ENCODE measurements around the gene ACSS1.

Gene ACSS1

GRCh38 chr20:25078662-25079061 is 20.7 kb upstream of the ACSS1 start:
- no peak for DNase-seq (ENCODE audit: low spot score)

- no peak for DNase-seq (ENCODE audit: low spot score)
Measured at GRCh38 chr20:25077610-25078169, 19.8 kb upstream of the ACSS1 start.

GRCh38 chr20:25076731-25077609 is 19.0 kb upstream of the ACSS1 start:
- DNase-seq (ENCODE audit: low spot score) = peak; percentile 14

- DNase-seq (ENCODE audit: low spot score) = no peak
Measured at GRCh38 chr20:25076201-25076600, 18.3 kb upstream of the ACSS1 start.

GRCh38 chr20:25073544-25073943 is 15.6 kb upstream of the ACSS1 start:
- no peak for DNase-seq (ENCODE audit: low spot score)

GRCh38 chr20:25072226-25072811 is 14.4 kb upstream of the ACSS1 start:
- no peak for DNase-seq (ENCODE audit: low spot score)

GRCh38 chr20:25071734-25072133 is 13.8 kb upstream of the ACSS1 start:
- DNase-seq (ENCODE audit: low spot score) = no peak

GRCh38 chr20:25070821-25071473 is 13.0 kb upstream of the ACSS1 start:
- DNase-seq (ENCODE audit: low spot score) = no peak

- DNase-seq (ENCODE audit: low spot score) = no peak
Measured at GRCh38 chr20:25067102-25067987, 9.4 kb upstream of the ACSS1 start.

GRCh38 chr20:25066386-25066785 is 8.4 kb upstream of the ACSS1 start:
- no peak for DNase-seq (ENCODE audit: low spot score)

GRCh38 chr20:25065625-25066338 is 7.8 kb upstream of the ACSS1 start:
- DNase-seq (ENCODE audit: low spot score) = peak; percentile 76

GRCh38 chr20:25065072-25065624 is 7.2 kb upstream of the ACSS1 start:
- DNase-seq (ENCODE audit: low spot score) = no peak

- no peak for DNase-seq (ENCODE audit: low spot score)
Measured at GRCh38 chr20:25064561-25065071, 6.7 kb upstream of the ACSS1 start.

- DNase-seq (ENCODE audit: low spot score) = no peak
Measured at GRCh38 chr20:25063981-25064380, 6.0 kb upstream of the ACSS1 start.

- no peak for DNase-seq (ENCODE audit: low spot score)
Measured at GRCh38 chr20:25063546-25063945, 5.6 kb upstream of the ACSS1 start.

- no peak for DNase-seq (ENCODE audit: low spot score)
Measured at GRCh38 chr20:25062841-25063240, 4.9 kb upstream of the ACSS1 start.

- DNase-seq (ENCODE audit: low spot score) = no peak
Measured at GRCh38 chr20:25061821-25062530, 4.0 kb upstream of the ACSS1 start.

- no peak for DNase-seq (ENCODE audit: low spot score)
Measured at GRCh38 chr20:25061103-25061799, 3.3 kb upstream of the ACSS1 start.

GRCh38 chr20:25059866-25060465 is 2.0 kb upstream of the ACSS1 start:
- no peak for DNase-seq (ENCODE audit: low spot score)
